GM23338 (cell line): ENCODE data around the gene CCNF. TPM values are rescaled to one million over a fixed set of nuclear protein-coding genes. Genes with fewer than 3 reads are reported as not detected.

Experiments
- ATAC-seq: fragments of 200-7000 bp; cut with Tn5 transposase; 3 replicates; pipeline ENCODE4 v1.9.1; 2020
- DNase-seq: peaks from one replicate; pipeline ENCODE4 v3.0.0-alpha.2; 2015; ENCODE audit warnings: low spot score
- H2AFZ ChIP-seq: fragments of 200-600 bp; sonication (generic); 2 replicates; pipeline ENCODE4 v1.8.0; 2016; ENCODE audit warnings: antibody characterized with exemption, mild to moderate bottlenecking, moderate library complexity
- H3F3A ChIP-seq: fragments of 200-600 bp; sonication (generic); replicated peaks from 2 replicates; pipeline ENCODE4 v1.8.0; 2017; ENCODE audit warnings: antibody characterized with exemption, mixed run types, low read depth
- H3K27ac ChIP-seq: fragments of 200-600 bp; sonication (generic); 2 replicates; pipeline ENCODE4 v1.6.1; 2016; ENCODE audit warnings: low read depth
- H3K27me3 ChIP-seq: fragments of 200-600 bp; sonication (generic); 2 replicates; pipeline ENCODE4 v1.8.0; 2016; ENCODE audit warnings: mild to moderate bottlenecking, mixed run types, moderate library complexity; ENCODE audit not compliant: insufficient read depth
- H3K36me3 ChIP-seq: fragments of 200-600 bp; sonication (generic); 2 replicates; pipeline ENCODE4 v1.8.0; 2016; ENCODE audit warnings: mild to moderate bottlenecking; ENCODE audit not compliant: insufficient read depth
- H3K4me1 ChIP-seq: fragments of 200-600 bp; sonication (generic); 2 replicates; pipeline ENCODE4 v1.8.0; 2016; ENCODE audit warnings: mild to moderate bottlenecking, moderate library complexity; ENCODE audit not compliant: insufficient read depth
- H3K4me2 ChIP-seq: fragments of 200-600 bp; sonication (generic); 2 replicates; pipeline ENCODE4 v1.7.1; 2017; ENCODE audit warnings: mixed run types
- H3K4me3 ChIP-seq: fragments of 200-600 bp; sonication (generic); 2 replicates; pipeline ENCODE4 v1.6.1; 2016; ENCODE audit warnings: mixed run types
- H3K79me2 ChIP-seq: fragments of 200-600 bp; sonication (generic); replicated peaks from 2 replicates; pipeline ENCODE4 v1.8.0; 2017; ENCODE audit warnings: mild to moderate bottlenecking; ENCODE audit not compliant: insufficient read depth
- H3K9me2 ChIP-seq: fragments of 200-600 bp; sonication (generic); 2 replicates; pipeline ENCODE4 v1.8.0; 2017; ENCODE audit not compliant: insufficient read depth
- H4K20me1 ChIP-seq: fragments of 200-600 bp; sonication (generic); replicated peaks from 2 replicates; pipeline ENCODE4 v1.8.0; 2017; ENCODE audit warnings: mild to moderate bottlenecking; ENCODE audit not compliant: insufficient read depth
- H3K27ac Mint-ChIP-seq: 2 replicates; pipeline ENCODE4 v1.8.0; 2020; ENCODE audit warnings: inconsistent platforms, mild to moderate bottlenecking, moderate library complexity, mixed read lengths
- H3K27me3 Mint-ChIP-seq: 3 replicates; pipeline ENCODE4 v1.8.0; 2022; ENCODE audit warnings: low read depth, mild to moderate bottlenecking, moderate library complexity, mixed read lengths, inconsistent platforms; ENCODE audit not compliant: insufficient read depth, poor library complexity
- H3K36me3 Mint-ChIP-seq: 3 replicates; pipeline ENCODE4 v1.8.0; 2021; ENCODE audit warnings: low read depth, mild to moderate bottlenecking, inconsistent platforms, moderate library complexity, mixed read lengths
- H3K4me1 Mint-ChIP-seq: 3 replicates; pipeline ENCODE4 v1.8.0; 2020; ENCODE audit warnings: mild to moderate bottlenecking, inconsistent platforms, mixed read lengths
- H3K4me3 Mint-ChIP-seq: 3 replicates; pipeline ENCODE4 v1.8.0; 2021; ENCODE audit warnings: moderate library complexity, mild to moderate bottlenecking, inconsistent platforms, mixed read lengths
- H3K9me3 Mint-ChIP-seq: 3 replicates; pipeline ENCODE4 v1.8.0; 2020; ENCODE audit warnings: moderate library complexity, mild to moderate bottlenecking, inconsistent platforms, mixed read lengths
- CREB1 ChIP-seq: fragments of 250-450 bp; sonication (Bioruptor Pico); IDR thresholded peaks from 2 replicates; pipeline ENCODE4 v1.5.0; 2020; ENCODE audit warnings: low read depth, mild to moderate bottlenecking, moderate library complexity
- ETS1 ChIP-seq: IDR thresholded peaks from 2 replicates; pipeline ENCODE4 v1.6.1; 2016; ENCODE audit warnings: antibody characterized with exemption
- EZH2 ChIP-seq: fragments of 200-600 bp; sonication (generic); IDR thresholded peaks from one replicate; pipeline ENCODE4 v1.8.0; 2017; ENCODE audit warnings: antibody characterized with exemption, mild to moderate bottlenecking, low read depth; ENCODE audit not compliant: unreplicated experiment
- JUNB ChIP-seq: IDR thresholded peaks from one replicate; pipeline ENCODE4 v1.6.1; 2016; ENCODE audit warnings: antibody characterized with exemption; ENCODE audit not compliant: unreplicated experiment
- POLR2AphosphoS5 ChIP-seq: IDR thresholded peaks from 2 replicates; pipeline ENCODE4 v1.6.1; 2016; ENCODE audit warnings: antibody characterized with exemption, low read depth
- REST ChIP-seq: IDR thresholded peaks from one replicate; pipeline ENCODE4 v1.6.1; 2018; ENCODE audit warnings: antibody characterized with exemption; ENCODE audit not compliant: unreplicated experiment
- STAT1 ChIP-seq: IDR thresholded peaks from one replicate; pipeline ENCODE4 v1.6.1; 2016; ENCODE audit warnings: antibody characterized with exemption; ENCODE audit not compliant: unreplicated experiment
- ZNF114 ChIP-seq: fragments of 250-450 bp; sonication (Bioruptor Pico); IDR thresholded peaks from 2 replicates; pipeline ENCODE4 v1.5.0; 2020; ENCODE audit warnings: mild to moderate bottlenecking, moderate library complexity
- ZNF331 ChIP-seq: fragments of 250-450 bp; sonication (Bioruptor Pico); IDR thresholded peaks from 2 replicates; pipeline ENCODE4 v1.5.0; 2020; ENCODE audit warnings: low read depth, mild to moderate bottlenecking, moderate library complexity
- ZNF462 ChIP-seq: fragments of 250-450 bp; sonication (Bioruptor Pico); IDR thresholded peaks from 2 replicates; pipeline ENCODE4 v1.5.0; 2020; ENCODE audit warnings: mild to moderate bottlenecking, moderate library complexity
- polyA plus RNA-seq: library from polyadenylated mRNA; unstranded; fragments of >200 nt; fragmentation: Nextera tagmentation; extraction: Ambion mirVana; gene quantifications from 2 replicates; pipeline ENCODE4 v1.2.1, GENCODE V29; 2016
- total RNA-seq: library from RNA; depleted of rRNA; stranded (reverse); fragments of >200 nt; shearing (Covaris generic); gene quantifications from 2 replicates; pipeline ENCODE4 v1.2.3, GENCODE V29; 2014

The CCNF gene
- total and polyA plus RNA-seq, 2 experiments from 2014 or later, result 21.2 to 54.2 TPM

- Histone ChIP-seq H3K27me3 (no peaks in the 10 kb centered on the region), H2AFZ (peak overlapping the region; percentile 52; the same call in 1 of the 2 replicates), H3K4me1 (no peaks in the 10 kb centered on the region), H3K27ac (no peak overlapping the region), H3K4me2 (no peak overlapping the region), H3K4me3 (no peak overlapping the region), H3K36me3 (no peaks in the 10 kb centered on the region), H3K79me2 (no peaks in the 10 kb centered on the region), H3F3A (no peaks in the 10 kb centered on the region), H4K20me1 (no peaks in the 10 kb centered on the region), H3K9me2 (no peaks in the 10 kb centered on the region)
- Mint-ChIP-seq H3K27me3 (peaks cover 7% of the 10 kb centered on the region), H3K36me3 (no peaks in the 10 kb centered on the region), H3K4me1 (no peaks in the 10 kb centered on the region), H3K4me3 (no peak overlapping the region), H3K9me3 (peaks cover 1% of the 10 kb centered on the region; the same call in 1 of the 3 replicates), H3K27ac (no peak overlapping the region)
- DNase-seq (no peak), ATAC-seq (no peak)
- no peak for TF ChIP-seq ZNF331
- no peak for TF ChIP-seq ZNF114 (CRISPR knock-in tag)
- TF ChIP-seq JUNB, result no peak
- TF ChIP-seq STAT1, result no peak
- no peak for TF ChIP-seq ZNF462 (CRISPR knock-in tag)
- no peak for TF ChIP-seq CREB1 (CRISPR knock-in tag)
Observed at GRCh38 chr16:2404099-2404498, 25.1 kb upstream of the CCNF start.

- H3K4me1 Mint-ChIP-seq, result no peaks in the 10 kb centered on the region
- no peak overlapping the region for H3K27ac Mint-ChIP-seq
- no peaks in the 10 kb centered on the region for H3K36me3 Mint-ChIP-seq
- H3K4me2 ChIP-seq, result no peak overlapping the region
- no peaks in the 10 kb centered on the region for H3K36me3 ChIP-seq
- H3K4me1 ChIP-seq, result no peaks in the 10 kb centered on the region
- no peak overlapping the region; the same call in 1 of the 2 replicates for H2AFZ ChIP-seq
- no peaks in the 10 kb centered on the region for H3K9me2 ChIP-seq
- H3K27ac ChIP-seq, result no peak overlapping the region
- no peak for DNase-seq
- ATAC-seq, result no peak
- no peaks in the 10 kb centered on the region for H3K9me3 Mint-ChIP-seq
- no peaks in the 10 kb centered on the region for H3K79me2 ChIP-seq
- no peaks in the 10 kb centered on the region for H3F3A ChIP-seq
- no peak overlapping the region for H3K4me3 ChIP-seq
- H3K4me3 Mint-ChIP-seq, result no peak overlapping the region
- peaks cover 1% of the 10 kb centered on the region for H3K27me3 Mint-ChIP-seq
- no peaks in the 10 kb centered on the region for H4K20me1 ChIP-seq
- no peaks in the 10 kb centered on the region for H3K27me3 ChIP-seq
- TF ChIP-seq EZH2 (no peak), STAT1 (no peak), JUNB (no peak), POLR2AphosphoS5 (no peak), ETS1 (no peak), REST (no peak), ZNF114 (CRISPR knock-in tag) (no peak)
Observed at GRCh38 chr16:2415085-2415484, 14.2 kb upstream of the CCNF start.
